ENCODE data around the gene EEF1AKMT4.

The EEF1AKMT4 gene

GRCh38 chr3:184236033-184236410 lies 13.4 kb upstream of the EEF1AKMT4 start:
- no peak for DNase-seq

- no peak for DNase-seq
Observed at GRCh38 chr3:184236636-184237035, 12.8 kb upstream of the EEF1AKMT4 start.

DNA sequence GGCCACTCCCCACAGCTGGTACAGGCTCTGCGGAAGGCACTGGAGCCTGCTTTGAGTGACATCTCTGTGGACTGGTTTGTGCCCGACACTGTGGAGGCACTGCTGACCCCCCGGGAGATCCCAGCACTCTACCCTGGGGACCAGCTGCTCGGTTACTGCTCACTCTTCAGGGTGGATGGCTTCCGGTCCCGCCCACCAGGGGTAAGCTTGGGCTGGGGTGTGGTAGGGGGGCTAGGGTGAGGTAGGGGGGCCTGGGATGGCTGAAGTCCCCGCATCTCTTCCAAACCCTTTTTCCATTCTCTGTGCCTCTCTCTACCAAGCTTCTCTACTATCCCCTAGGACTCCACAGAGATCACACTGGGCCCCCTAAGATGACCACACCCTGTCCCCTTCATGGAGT lies 12.3 kb upstream of the EEF1AKMT4 start:
- no peak for DNase-seq

DNA sequence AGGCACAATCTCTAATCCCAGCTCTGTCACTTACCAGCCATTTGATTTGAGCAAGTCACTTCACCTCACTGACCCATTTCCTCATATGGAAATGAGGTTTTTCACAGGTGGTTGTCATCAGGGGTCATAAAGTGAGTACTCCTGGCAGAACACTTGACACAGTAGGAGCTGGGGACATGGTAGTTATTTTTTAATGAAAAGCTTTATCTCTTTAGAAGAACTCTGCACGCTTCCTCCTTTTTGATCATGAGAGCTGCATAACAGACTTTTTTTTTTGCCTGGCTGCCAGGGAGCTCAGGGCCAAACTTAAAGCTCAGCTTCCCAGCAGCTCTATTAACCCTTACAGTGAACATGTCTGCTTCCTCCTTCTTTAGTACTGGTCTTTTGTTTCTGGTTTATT lies 11.7 kb upstream of the EEF1AKMT4 start:
- DNase-seq, result no peak

DNA sequence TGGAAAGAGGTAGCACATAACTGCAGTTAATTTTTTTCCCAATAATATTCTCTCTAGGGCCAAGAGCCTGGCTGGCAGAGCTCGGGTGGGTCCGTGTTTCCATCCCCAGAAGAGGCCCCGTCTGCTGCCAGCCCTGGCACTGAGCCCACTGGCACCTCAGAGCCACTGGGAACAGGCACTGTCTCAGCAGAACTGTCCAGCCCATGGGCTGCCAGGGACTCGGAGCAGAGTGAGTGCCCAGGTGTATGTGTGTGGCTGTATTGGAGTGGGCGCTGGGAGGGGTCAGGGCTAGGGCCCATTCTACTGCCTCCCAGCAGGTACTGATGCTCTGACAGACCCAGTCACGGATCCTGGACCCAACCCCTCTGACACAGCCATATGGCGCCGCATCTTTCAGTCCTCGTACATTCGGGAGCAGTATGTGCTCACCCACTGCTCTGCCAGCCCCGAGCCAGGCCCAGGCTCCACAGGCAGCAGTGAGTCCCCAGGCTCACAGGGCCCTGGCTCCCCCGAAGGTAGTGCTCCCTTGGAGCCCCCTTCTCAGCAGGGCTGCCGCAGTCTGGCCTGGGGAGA lies 11.1 kb upstream of the EEF1AKMT4 start:
- no peak for DNase-seq

DNA sequence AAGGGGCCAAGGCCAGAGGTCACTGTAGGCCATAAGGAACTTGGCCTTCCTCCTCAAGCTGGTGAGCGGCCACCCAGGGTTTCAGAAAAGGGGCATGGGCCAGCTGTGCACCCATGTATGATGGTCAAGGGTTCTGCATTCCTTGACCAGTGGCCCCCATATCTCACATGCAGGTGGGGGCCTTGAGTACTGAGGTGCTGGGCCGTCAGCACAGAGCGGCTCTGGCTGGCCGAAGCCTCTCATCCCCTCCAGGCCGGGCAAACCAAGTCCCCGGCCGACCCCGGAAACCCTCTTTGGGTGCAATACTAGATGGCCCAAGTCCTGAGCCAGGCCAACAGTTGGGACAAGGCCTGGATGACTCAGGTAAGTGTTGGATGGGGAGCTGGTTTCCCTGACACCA lies 10.3 kb upstream of the EEF1AKMT4 start:
- no peak for DNase-seq

GRCh38 chr3:184239708-184240107 lies 9.8 kb upstream of the EEF1AKMT4 start:
- DNase-seq, result no peak

DNA sequence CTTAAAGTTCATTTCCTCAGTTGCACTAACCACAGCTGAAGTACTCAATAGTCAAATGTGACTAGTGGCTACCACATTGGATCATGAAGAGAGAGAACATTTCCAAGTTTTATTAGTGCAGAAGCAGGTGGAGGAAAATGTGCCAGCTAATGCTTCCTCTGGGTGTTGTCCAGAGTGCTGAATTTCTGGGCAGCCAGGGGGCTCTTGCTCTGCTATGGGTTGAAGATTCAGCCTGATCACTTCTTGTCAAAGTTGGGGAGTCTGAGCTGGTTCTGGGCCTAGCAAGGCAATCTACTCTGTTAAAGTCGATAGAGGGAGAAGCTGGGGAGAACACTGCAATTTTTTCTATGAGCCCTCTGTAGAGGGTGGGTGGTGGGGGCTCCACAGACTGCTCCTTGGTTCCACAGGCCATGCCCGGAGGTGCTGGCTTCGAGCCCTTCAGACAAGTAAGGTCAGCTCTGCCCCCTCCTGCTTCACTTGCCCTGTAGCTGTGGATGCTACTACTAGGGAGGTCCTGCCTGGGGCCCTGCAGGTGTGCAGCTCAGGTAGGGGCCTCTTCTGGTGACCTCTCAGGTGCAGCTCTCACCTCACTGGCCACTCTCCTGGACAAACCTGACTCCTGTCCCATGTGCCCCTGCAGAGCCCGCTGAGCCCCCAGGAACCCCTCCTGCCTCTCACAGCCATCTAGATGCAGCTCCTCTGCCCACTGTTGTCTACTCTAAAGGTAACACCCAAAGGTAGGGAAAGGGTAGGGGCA lies 8.9 kb upstream of the EEF1AKMT4 start:
- no peak for DNase-seq

GRCh38 chr3:184241141-184241446 lies 8.4 kb upstream of the EEF1AKMT4 start:
- no peak for DNase-seq

- DNase-seq, result no peak
Observed at GRCh38 chr3:184241447-184242296, 7.8 kb upstream of the EEF1AKMT4 start.

GRCh38 chr3:184242297-184242685 lies 7.2 kb upstream of the EEF1AKMT4 start:
- DNase-seq, result no peak

DNA sequence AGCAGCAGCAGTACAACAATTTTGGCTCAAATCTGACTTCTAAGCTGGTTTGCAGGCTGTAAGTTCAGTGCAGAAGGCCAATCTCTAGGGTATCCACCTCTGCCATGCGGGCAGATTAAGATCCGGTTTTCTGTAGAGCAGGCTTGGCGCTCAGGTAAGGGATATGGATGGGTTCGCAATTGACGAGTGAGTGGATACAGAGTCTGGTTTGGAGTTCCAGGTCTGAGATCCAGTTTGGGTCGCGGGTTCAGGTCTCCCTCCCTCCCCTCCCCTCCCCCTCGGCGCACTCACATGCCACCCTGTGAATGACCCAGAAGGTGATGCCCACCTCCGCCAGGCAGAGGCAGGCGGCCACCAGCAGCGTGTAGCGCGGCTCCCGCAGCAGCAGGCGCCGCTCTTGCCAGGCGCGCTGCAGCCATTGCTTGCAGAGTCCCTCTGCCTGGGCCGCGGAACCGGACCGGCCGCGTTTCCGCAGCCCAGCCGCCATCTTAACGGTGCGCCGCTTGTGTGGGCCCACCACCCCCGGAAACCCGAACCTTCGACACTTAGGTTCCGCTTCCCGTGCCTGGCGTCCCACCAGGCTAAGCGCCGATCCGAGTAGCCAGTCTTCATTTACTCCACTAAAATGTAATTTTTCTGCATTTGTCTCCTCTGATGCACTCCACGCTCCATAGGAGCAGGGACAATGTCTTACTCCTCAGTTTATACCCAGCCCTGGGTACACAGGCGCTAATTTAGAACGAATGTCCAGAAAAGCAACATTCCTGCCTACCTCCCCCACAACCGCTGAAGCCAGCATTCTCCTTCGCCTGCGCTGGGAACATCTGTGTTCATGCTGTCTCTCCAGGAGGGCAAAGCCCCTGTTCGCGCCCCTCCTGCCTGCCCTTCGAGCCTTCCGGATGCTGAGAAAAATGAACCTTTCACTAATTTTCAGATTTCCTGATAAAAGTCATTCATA lies 739 bp upstream of the EEF1AKMT4 start, which contains the start of gene ALG3:
ALG3 (minus strand) TSS at position 509 of the 958 bp plus-strand sequence; CDS start at position 487, 22 bp downstream.
- DNase-seq, result peak; percentile 68

GRCh38 chr3:184250167-184250828 lies 826 bp downstream of the EEF1AKMT4 start:
- DNase-seq, result peak; percentile 67

GRCh38 chr3:184255291-184256039 lies 6.0 kb downstream of the EEF1AKMT4 start:
- no peak for DNase-seq

DNA sequence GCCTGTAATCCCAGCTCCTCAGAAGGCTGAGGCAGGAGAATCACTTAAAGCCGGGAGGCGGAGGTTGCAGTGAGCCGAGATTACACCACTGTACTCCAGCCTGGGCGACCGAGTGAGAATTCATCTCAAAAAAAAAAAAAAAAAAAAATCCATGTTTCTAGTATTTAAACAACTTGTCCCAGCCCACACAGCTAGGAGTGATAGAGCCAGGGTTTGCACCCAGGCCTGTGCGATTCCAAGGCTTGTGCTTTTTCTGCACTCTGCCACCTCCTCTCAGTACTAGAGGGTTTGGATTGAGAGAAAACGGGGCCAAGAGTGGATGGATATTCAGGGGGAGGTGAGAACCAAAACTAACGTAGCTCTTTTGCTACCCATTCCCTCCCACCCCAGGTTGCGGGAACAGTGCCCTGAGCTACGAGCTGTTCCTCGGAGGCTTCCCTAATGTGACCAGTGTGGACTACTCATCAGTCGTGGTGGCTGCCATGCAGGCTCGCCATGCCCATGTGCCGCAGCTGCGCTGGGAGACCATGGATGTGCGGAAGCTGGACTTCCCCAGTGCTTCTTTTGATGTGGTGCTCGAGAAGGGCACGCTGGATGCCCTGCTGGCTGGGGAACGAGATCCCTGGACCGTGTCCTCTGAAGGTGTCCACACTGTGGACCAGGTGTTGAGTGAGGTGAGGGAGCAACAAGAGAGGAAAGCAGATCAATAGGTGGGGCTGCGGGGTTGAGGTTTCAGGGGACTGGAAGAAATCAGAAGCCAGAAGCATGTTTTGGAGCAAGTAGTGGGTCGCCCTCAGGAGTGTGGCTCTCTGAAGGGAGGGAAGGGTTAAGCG lies 7.8 kb downstream of the EEF1AKMT4 start:
- DNase-seq, result no peak

- no peak for DNase-seq
Observed at GRCh38 chr3:184258926-184259325, 9.5 kb downstream of the EEF1AKMT4 start.

GRCh38 chr3:184259396-184259877 lies 10.0 kb downstream of the EEF1AKMT4 start:
- DNase-seq, result no peak

- DNase-seq, result no peak
Observed at GRCh38 chr3:184259878-184260723, 10.6 kb downstream of the EEF1AKMT4 start.

- DNase-seq, result no peak
Observed at GRCh38 chr3:184260724-184261269, 11.3 kb downstream of the EEF1AKMT4 start.
